Skeletal muscle cell (primary cell): ENCODE data around the gene ASB1.
A peak's percentile ranks its signal among the peaks of the same experiment; 100 is the strongest.

Source experiments
- DNase-seq: peaks from one replicate; pipeline ENCODE4 v3.0.0-alpha.2; 2010; ENCODE audit warnings: low read depth
- H3K4me3 ChIP-seq: 2 replicates; pipeline ENCODE4 v1.5.1; 2011; ENCODE audit warnings: low read depth, mild to moderate bottlenecking, control low read depth, low read length, moderate library complexity

Gene ASB1

DNA sequence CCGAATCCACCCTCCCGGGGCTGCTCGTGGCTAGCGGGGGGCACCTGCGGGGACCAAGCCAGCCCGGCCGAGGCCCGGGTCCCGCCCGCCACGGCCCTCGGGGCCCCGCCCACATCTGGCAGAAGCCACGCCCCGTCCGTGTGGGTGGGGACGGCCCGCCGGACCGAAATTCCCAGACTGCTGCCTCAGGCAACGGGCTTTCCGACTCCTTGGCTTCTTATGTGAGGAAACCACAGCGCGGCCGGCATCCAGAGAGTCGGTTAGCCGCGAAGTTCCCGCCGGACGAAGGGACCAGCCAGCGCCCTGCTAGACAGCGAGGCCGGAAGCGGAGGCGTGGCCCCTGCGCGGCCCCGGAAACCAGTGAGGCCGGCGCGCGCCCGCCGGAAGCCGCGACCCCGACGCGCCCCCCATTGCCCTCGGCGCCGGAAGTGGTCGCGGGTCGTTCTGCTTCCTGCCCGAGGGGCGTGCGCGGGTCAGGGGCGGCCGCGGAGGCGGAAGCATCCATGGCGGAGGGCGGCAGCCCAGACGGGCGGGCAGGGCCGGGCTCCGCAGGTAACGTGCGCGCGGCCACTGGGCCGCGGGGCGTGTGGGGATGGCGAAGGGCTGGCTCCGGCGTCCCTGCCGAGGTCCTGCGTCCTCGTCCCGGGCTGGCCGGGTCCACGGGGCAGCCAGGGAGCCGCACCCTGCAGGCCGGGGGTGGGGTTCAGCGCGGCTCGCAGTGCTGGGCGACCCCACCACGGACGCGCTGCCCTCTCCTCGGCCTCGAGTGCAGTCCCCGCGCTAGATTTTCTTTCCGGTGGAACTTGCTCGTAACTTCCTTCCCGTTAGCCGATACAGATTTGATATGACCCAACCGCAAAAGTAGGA lies at the start of gene ASB1:
Gene ASB1, plus strand, starts transcription at position 360 of the 867 bp plus-strand sequence. Its CDS starts 144 bp downstream, at position 504.
- DNase-seq = peak; percentile 43
- peak within 1 kb of the TSS; percentile 63 for H3K4me3 ChIP-seq

GRCh38 chr2:238378230-238379095 lies 48.3 kb upstream of the ASB1 start:
- no peak overlapping the region for H3K4me3 ChIP-seq
- no peak for DNase-seq

- DNase-seq = no peak
- H3K4me3 ChIP-seq = no peak overlapping the region
Observed at GRCh38 chr2:238379096-238379810, 47.5 kb upstream of the ASB1 start.

- no peak overlapping the region for H3K4me3 ChIP-seq
Observed at GRCh38 chr2:238380336-238380735, 46.4 kb upstream of the ASB1 start.

DNA sequence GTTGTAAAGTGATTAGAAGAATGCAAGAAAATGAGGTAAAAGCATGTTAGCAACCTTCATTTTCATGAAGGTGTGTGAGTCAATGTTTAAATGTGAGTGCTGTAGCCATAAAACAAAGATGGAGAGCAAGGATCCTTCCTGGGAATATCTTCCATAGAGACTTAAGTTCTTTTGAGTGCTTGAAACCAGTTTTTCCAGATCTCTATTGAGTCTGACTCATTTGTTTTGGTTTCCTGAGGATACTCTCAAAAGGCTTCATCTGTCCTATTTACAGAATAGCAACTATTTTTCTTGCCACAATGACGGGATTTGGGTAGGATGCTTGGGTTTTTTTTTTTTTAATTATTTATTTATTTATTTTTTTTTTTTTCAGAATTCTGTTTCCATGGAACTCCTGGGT lies 45.9 kb upstream of the ASB1 start:
- no peak overlapping the region for H3K4me3 ChIP-seq
- DNase-seq = no peak

More at GRCh38 chr2:238380336-238380735, 46.4 kb upstream of the ASB1 start:
- no peak for DNase-seq

DNA sequence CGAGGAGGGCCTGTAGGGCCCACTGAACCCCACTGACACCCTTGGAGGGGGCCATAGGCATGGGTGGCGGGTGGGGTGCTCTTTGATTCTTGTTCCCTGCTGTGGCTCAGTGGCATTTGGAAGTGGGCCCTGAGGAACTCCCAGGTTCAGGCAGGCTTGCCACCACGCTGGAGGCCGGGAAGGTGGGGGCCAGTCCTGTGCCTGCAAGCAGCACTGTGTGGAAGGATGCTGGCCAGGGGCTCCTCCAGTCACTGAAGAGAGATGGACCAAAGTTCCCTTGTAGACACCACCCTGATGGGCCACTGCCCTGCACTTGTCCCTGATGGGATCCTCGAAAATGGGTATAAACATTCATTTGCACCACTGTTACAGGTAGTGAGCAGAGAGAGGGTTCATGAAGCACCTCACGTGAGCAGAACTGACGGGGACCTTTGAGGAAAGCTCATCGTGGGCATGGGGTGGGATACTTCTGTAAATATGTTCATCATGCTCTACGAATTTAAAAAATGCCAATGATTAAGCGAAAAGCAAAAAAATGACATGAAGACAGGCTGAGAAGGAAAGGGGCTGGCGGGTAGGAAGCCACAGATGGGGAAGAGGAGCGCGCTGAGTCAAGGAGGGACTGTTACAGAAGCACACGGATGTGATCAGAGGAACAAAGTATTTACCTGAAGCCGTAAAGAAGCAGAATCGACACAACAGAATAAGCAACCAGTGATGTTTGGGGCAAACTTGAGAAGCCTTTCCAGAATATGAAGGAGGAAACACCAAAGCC lies 45.2 kb upstream of the ASB1 start:
- H3K4me3 ChIP-seq = no peak overlapping the region
- no peak for DNase-seq

DNA sequence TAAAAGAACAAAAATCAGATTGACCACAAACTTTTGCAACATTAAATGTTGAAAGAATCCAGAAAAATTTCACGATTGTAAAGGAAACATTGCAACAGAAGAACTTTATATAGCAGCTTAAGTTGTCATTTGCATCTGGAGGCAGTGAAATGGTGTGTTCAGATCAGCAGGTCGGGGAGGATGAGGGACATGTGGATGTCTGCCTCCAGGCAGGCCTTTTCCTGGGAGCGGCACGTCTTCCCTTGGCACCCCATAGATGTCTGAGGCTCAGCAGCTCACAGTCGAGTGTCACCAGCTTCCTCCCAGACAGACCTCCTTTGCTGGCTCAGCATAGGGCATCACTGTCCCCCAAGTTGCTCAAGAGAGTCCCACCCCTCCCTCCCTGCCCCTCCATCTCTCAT lies 44.3 kb upstream of the ASB1 start:
- no peak for DNase-seq
- no peak overlapping the region for H3K4me3 ChIP-seq

DNA sequence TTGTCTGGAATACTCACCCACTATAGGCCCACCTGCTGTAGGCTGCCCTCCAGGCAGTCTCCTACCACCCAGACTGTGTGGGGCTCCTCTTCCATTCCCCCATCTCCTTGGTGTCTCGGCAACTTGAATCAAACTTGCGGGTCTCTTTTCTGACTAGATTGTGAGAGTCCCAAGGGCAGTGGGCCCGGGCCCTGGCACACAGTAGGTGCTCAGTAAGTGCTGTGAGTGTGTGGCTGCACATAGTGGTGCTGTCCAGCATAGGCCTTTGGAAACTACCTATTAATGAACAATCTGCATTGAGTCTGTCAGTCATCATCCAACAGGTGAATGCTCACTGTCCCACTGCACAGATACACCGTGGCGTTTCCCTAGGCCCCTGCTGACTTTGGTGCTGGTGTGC lies 43.6 kb upstream of the ASB1 start:
- H3K4me3 ChIP-seq = no peak overlapping the region
- DNase-seq = no peak

GRCh38 chr2:238383743-238384380 lies 42.9 kb upstream of the ASB1 start:
- no peak for DNase-seq
- H3K4me3 ChIP-seq = no peak overlapping the region

DNA sequence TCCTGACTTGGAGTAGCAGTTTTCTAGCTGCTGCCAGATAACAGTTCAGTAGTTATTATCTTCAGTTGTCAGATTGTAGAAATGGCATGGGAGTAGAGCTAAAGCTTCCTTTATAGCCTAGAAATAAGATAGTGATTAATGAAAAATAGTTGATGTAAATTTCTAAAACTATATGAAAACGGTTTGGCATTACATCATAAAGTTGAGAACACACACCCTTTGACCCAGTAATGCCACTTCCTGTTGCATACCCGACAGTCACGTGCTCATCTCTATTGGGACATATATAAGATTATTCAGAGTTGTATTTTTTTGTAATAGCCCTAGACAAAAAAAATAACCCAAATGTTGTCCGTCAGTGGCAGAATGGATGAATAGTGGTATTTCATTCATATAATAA lies 39.4 kb upstream of the ASB1 start:
- H3K4me3 ChIP-seq = no peak overlapping the region
- DNase-seq = no peak

DNA sequence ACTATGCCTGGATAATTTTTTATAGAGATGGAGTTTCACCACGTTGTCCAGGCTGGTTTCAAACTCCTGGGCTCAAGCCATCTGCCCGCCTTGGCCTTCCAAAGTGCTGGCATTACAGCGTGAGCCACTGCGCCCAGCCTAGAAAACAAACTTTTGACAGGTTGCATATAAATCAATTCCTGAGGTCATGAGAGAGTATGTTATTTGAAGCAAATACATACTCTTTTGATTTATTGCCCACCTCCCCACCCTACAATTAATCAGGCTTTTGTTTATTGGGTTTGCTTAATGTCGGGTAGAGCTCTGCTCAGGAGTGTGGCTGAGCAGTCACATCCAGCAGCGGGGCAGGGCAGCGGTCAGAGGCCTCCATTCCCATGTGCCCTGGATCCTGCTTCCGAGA lies 37.9 kb upstream of the ASB1 start:
- H3K4me3 ChIP-seq = no peak overlapping the region
- DNase-seq = no peak

DNA sequence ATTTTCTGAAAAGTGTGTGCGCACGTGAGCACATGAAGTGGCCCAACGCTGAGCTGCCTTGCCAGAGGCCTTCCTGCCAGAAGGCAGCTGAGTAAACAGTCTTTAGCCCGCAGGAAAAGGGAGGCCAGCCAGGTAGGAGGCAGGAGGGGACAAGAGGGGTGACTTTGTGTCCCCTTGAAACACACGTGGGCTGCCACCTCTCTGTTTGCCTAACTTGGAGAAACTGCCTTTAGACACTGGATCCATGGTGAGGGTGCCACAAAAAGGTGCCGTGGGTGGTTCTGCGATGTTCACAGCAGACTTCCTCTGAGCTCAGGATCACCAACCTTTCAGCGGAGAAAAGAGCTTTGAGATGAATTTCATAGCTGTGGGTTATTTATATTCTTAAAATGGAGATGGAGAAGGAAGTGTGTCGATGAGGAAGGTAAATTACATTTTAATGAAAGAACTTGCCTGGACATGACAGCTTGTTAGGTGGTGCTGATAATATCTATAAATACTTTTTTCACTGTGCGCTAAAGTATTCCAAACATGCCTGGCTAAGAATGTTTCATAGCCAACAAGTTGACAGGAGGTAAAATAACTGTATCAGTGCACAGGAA lies 36.6 kb upstream of the ASB1 start:
- no peak for DNase-seq
- H3K4me3 ChIP-seq = no peak overlapping the region

DNA sequence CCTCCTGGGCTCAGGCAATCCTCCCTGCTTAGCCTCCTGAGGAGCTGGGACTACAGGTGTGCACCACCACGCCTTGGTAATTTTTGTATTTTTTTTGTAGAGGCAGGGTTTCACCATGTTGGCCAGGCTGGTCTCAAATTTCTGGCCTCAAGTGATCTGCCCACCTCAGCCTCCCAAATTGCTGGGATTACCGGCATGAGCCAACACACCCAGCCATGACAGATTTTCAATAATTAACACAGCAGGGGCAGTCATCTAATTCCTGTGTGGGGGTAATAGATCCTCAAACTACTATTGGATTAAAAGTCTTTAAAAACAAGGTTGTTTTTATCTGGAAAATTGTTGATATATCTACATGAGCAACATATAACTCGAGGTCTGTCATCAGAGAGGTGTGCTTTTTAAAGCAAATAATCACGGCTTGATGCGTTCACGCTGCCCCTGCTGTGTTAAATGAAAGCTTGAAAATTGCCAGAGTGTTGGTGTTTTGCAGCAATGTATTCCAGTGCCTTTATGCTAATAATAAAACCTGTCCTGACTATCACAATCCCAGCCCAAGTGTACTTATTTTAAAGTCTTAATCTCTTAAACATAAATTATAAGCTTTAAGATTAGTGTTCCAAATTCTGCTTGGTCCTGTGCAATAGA lies 35.6 kb upstream of the ASB1 start:
- no peak for DNase-seq
- no peak overlapping the region for H3K4me3 ChIP-seq

DNA sequence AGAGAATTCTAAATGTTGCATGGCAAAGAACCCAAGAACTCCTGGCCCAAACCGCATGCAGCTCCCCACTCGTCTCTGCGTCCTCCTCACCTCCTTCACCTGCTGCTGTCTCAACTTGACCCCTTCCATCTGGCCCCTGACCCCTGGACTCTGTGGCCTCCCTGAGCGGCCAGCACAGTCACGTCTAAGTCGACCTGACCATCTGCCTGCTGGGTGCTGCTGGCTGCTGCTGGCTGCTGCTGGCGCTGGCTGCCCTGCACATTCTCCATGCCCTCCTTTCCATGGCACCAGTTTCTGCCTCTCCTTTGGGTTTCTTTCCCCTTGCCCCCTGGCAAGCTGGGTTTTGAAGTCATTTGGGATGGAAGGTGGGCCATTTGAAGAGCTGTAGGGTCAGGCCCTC lies 30.1 kb upstream of the ASB1 start:
- DNase-seq = no peak
- H3K4me3 ChIP-seq = no peak overlapping the region

GRCh38 chr2:238397356-238397755 lies 29.4 kb upstream of the ASB1 start:
- no peak for DNase-seq
- no peak overlapping the region for H3K4me3 ChIP-seq

DNA sequence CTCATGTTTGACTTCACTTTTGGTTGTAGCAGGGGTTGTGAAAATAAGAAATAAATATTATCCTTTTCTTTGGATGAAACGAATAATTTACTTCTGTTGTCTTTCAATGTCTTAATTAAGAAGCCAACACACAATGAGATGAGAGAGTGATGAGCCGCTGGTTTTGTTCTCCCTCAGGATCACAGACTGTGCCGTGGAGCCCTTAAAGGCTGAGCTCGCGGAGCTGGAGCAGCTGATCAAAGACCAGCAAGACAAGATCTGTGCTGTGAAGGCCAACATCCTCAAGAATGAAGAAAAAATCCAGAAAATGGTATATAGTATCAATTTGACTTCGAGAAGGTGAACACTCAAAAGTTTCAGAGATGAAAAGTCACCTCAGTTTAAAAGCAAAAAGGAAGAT lies 28.1 kb upstream of the ASB1 start:
- no peak overlapping the region for H3K4me3 ChIP-seq
- no peak for DNase-seq

DNA sequence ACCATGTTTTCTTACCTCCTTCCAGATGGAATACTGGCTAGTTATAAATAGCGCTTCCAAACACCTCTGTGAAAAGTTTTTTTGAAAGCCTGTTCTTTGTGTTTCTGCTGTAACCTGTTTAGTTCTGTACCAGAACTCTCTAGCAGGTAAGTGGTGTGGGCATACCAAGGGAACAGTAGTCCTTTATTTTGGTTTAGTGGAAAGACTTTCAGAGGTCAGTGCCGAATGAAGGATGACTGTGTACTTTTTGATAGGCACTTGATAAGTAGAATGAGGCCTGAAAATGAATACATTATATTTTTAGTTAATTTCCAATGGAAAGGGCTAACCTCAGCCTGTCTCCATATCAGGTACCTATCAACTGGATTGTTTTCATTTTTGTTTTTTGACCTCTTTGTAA lies 27.6 kb upstream of the ASB1 start:
- no peak overlapping the region for H3K4me3 ChIP-seq
- DNase-seq = no peak

GRCh38 chr2:238401551-238401950 lies 25.2 kb upstream of the ASB1 start:
- H3K4me3 ChIP-seq = no peak overlapping the region
- DNase-seq = no peak
